CD4-positive, alpha-beta T cell treated with Interleukin-12 subunit alpha and Interleukin-12 subunit beta, for 1 hour (primary cell): ENCODE results near the gene CHCHD4.
"Not testable (repeated sequence)": the region's sequence is repeated elsewhere in the genome, so short reads cannot be mapped to it uniquely, and the experiment has no call there.

Experiments
- DNase-seq: peaks from one replicate; pipeline ENCODE4 v3.0.0-alpha.2; 2020

CHCHD4 gene

GRCh38 chr3:14118400-14119381 lies 6.0 kb downstream of the CHCHD4 start:
- no peak for DNase-seq

- no peak for DNase-seq
These were observed 6.9 kb downstream of the CHCHD4 start for GRCh38 chr3:14117468-14118399.

- no peak for DNase-seq
These were observed 10.6 kb downstream of the CHCHD4 start for GRCh38 chr3:14113965-14114635.

GRCh38 chr3:14110699-14111098 lies 14.0 kb downstream of the CHCHD4 start:
- no peak for DNase-seq

- DNase-seq: not testable (repeated sequence)
These were observed 14.8 kb downstream of the CHCHD4 start for GRCh38 chr3:14109821-14110220.

GRCh38 chr3:14097616-14098391 lies 26.9 kb downstream of the CHCHD4 start:
- no peak for DNase-seq

GRCh38 chr3:14096742-14097141 lies 27.9 kb downstream of the CHCHD4 start:
- DNase-seq: no peak

- no peak for DNase-seq
These were observed 30.8 kb downstream of the CHCHD4 start for GRCh38 chr3:14093831-14094230.

GRCh38 chr3:14092464-14092863 lies 32.2 kb downstream of the CHCHD4 start:
- DNase-seq: no peak

GRCh38 chr3:14091959-14092358 lies 32.7 kb downstream of the CHCHD4 start:
- not testable (repeated sequence) for DNase-seq

GRCh38 chr3:14087461-14087860 lies 37.2 kb downstream of the CHCHD4 start:
- not testable (repeated sequence) for DNase-seq

- DNase-seq: no peak
These were observed 42.5 kb downstream of the CHCHD4 start for GRCh38 chr3:14082108-14082657.

GRCh38 chr3:14077310-14077709 lies 47.4 kb downstream of the CHCHD4 start:
- no peak for DNase-seq

- not testable (repeated sequence) for DNase-seq
These were observed 49.4 kb downstream of the CHCHD4 start for GRCh38 chr3:14075233-14075632.

GRCh38 chr3:14064910-14065309 lies 59.8 kb downstream of the CHCHD4 start:
- DNase-seq: no peak

GRCh38 chr3:14063152-14063551 lies 61.5 kb downstream of the CHCHD4 start:
- DNase-seq: no peak
